ENCODE results near the gene PRMT3. TPM values are rescaled to one million over a fixed set of nuclear protein-coding genes. Genes with fewer than 3 reads are reported as not detected.

The PRMT3 gene
- total and polyA plus RNA-seq, 2 of the 4 experiments (the other 2 are of a cell fraction): 8.8 to 11.3 TPM

DNA sequence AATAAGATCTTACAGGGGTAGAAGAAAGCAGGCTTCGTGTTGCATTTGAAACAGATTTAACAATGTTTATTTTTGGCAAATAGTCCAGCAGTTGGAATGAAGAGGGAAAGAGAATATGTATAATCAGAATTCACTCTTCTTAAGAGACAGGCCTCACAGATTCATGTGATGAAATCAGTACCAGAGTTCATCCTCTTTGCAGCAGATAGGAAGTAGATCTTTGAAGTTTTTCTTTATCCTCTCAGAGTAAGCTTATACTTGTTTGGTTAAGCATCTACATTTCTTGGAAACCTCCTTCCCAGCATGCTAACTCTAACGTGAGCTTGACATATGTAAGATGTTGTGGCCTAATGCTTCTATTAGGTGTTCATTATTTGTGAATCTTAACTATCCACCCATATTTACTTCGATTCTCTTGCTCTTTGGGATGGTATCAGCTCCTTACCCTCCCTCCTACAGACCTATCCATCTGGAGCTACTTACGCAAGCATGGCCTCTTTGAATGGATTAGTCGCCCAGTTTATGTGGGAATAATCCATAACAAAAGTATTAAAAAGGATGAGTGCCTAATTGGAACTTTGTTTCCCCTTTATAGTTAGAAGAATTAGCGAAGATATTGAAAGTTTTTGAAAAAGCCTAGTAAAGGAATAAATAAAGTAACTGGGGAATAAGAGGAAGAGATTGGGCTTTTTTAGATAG, 80.1 kb downstream of the PRMT3 start:
- no peak overlapping the region for H3K14ac ChIP-seq (replicated peaks; ENCODE audit: low read depth, low read length)
- peaks cover 2% of the 10 kb centered on the region; the same call in 1 of the 2 replicates for H3K4me1 ChIP-seq (ENCODE audit: control insufficient read depth, insufficient read depth, low read length)
- no peak overlapping the region for H3K4ac ChIP-seq (ENCODE audit: low read depth, low read length)
- H4K91ac ChIP-seq (ENCODE audit: insufficient read depth, low read depth, low read length): no peak overlapping the region
- H3K9me3 ChIP-seq (ENCODE audit: control insufficient read depth, insufficient read depth, low read length): no peaks in the 10 kb centered on the region
- no peaks in the 10 kb centered on the region; a peak in 1 of 4 replicates for H3K79me1 ChIP-seq (ENCODE audit: low read depth in 1 of 2, low read length in 2 of 2)
- H3K18ac ChIP-seq (ENCODE audit: low read depth, low read length): no peak overlapping the region
- no peak overlapping the region for H3K4me3 ChIP-seq (ENCODE audit: insufficient read depth, low read depth, low read length)
- no peaks in the 10 kb centered on the region for H3K36me3 ChIP-seq (ENCODE audit: control insufficient read depth, insufficient read depth, low read length)
- H2AK9ac ChIP-seq (replicated peaks; ENCODE audit: low read depth, low read length, poor library complexity): no peak overlapping the region
- WGBS, 2 experiments (ENCODE audit: extremely low coverage in 2 of 2, insufficient read length in 1 of 2): 100% methylated on average over 1 of the region's 6 CpGs; no CpG with 5 or more reads in 1 of the 2 experiments
- TF ChIP-seq, protein P1, sequence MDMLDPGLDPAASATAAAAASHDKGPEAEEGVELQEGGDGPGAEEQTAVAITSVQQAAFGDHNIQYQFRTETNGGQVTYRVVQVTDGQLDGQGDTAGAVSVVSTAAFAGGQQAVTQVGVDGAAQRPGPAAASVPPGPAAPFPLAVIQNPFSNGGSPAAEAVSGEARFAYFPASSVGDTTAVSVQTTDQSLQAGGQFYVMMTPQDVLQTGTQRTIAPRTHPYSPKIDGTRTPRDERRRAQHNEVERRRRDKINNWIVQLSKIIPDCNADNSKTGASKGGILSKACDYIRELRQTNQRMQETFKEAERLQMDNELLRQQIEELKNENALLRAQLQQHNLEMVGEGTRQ (IDR thresholded peaks at IDR 0.05; ENCODE audit: low read depth, low read length): no peak
- TF ChIP-seq MAFK (IDR thresholded peaks at IDR 0.05; ENCODE audit: low read depth, low read length) (no peak), CEBPB (IDR thresholded peaks at IDR 0.05; ENCODE audit: low read depth, low read length) (no peak), BHLHE40 (IDR thresholded peaks at IDR 0.05; ENCODE audit: low read depth, low read length) (no peak), RFX5 (IDR thresholded peaks at IDR 0.05; ENCODE audit: low read depth, low read length) (no peak), FOS (IDR thresholded peaks at IDR 0.05; ENCODE audit: low read depth, low read length) (no peak), MXI1 (IDR thresholded peaks at IDR 0.05; ENCODE audit: borderline replicate concordance, low read depth, low read length) (no peak), CHD1 (IDR thresholded peaks at IDR 0.05; ENCODE audit: low read depth, low read length) (no peak), RAD21 (IDR thresholded peaks at IDR 0.05; ENCODE audit: low read length) (no peak), RCOR1 (IDR thresholded peaks at IDR 0.05; ENCODE audit: insufficient replicate concordance, low read length) (no peak)
- TF ChIP-seq, protein P2, sequence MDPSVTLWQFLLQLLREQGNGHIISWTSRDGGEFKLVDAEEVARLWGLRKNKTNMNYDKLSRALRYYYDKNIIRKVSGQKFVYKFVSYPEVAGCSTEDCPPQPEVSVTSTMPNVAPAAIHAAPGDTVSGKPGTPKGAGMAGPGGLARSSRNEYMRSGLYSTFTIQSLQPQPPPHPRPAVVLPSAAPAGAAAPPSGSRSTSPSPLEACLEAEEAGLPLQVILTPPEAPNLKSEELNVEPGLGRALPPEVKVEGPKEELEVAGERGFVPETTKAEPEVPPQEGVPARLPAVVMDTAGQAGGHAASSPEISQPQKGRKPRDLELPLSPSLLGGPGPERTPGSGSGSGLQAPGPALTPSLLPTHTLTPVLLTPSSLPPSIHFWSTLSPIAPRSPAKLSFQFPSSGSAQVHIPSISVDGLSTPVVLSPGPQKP (IDR thresholded peaks at IDR 0.05; ENCODE audit: borderline replicate concordance, low read depth, low read length): no peak
- TF ChIP-seq, protein P3, sequence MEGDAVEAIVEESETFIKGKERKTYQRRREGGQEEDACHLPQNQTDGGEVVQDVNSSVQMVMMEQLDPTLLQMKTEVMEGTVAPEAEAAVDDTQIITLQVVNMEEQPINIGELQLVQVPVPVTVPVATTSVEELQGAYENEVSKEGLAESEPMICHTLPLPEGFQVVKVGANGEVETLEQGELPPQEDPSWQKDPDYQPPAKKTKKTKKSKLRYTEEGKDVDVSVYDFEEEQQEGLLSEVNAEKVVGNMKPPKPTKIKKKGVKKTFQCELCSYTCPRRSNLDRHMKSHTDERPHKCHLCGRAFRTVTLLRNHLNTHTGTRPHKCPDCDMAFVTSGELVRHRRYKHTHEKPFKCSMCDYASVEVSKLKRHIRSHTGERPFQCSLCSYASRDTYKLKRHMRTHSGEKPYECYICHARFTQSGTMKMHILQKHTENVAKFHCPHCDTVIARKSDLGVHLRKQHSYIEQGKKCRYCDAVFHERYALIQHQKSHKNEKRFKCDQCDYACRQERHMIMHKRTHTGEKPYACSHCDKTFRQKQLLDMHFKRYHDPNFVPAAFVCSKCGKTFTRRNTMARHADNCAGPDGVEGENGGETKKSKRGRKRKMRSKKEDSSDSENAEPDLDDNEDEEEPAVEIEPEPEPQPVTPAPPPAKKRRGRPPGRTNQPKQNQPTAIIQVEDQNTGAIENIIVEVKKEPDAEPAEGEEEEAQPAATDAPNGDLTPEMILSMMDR (conservative IDR thresholded peaks at IDR 0.05; ENCODE audit: low read depth, low read length): no peak
- DNase-seq (peak; percentile 23), ATAC-seq (ENCODE audit: low read depth) (peak; percentile 80)
- no peak overlapping the region for H2AFZ ChIP-seq (replicated peaks; ENCODE audit: low read length, poor library complexity)
- peak overlapping the region; percentile 40; the same call in 1 of the 2 replicates for H3K4me2 ChIP-seq (ENCODE audit: low read depth, low read length)
- no peak overlapping the region for H4K8ac ChIP-seq (ENCODE audit: low read depth in 2 of 2, low read length in 2 of 2)
- in situ Hi-C loops (cut with MboI; ENCODE audit: low sequenced_read_pairs): no loop called here
- no TSS peak for BruUV-seq (replicated peaks)
- no peak overlapping the region for H3K56ac ChIP-seq (ENCODE audit: extremely low read depth, insufficient read depth, low read length)
- no peaks in the 10 kb centered on the region for H4K20me1 ChIP-seq (ENCODE audit: insufficient read depth, low read length)
- dilution Hi-C loops (cut with HindIII; ENCODE audit: low sequenced_read_pairs, unreplicated experiment): no loop called here
- H3K9me1 ChIP-seq (ENCODE audit: insufficient read depth, low read length): 0 out of 2 replicates have a peak, but pooled peaks cover 2% of the 10 kb centered on the region
- no peak overlapping the region for H2BK120ac ChIP-seq (ENCODE audit: low read depth, low read length)
- H2BK20ac ChIP-seq (ENCODE audit: low read depth, low read length): no peak overlapping the region
- POLR2A ChIA-PET (ENCODE audit: unreplicated experiment): no interaction called here
- intact Hi-C loops (cut with micrococcal nuclease): no loop called here
- H4K5ac ChIP-seq (ENCODE audit: low read depth, low read length): no peak overlapping the region
- H3K9ac ChIP-seq (ENCODE audit: low read depth, low read length): no peak overlapping the region
- CTCF ChIA-PET: no interaction called here
- H2AK5ac ChIP-seq (ENCODE audit: low read depth, low read length): no peak overlapping the region
- H2BK5ac ChIP-seq (ENCODE audit: low read depth, low read length, poor library complexity, severe bottlenecking): no peak overlapping the region
- no peak overlapping the region for H2BK15ac ChIP-seq (ENCODE audit: low read depth, low read length)
- H3K27ac ChIP-seq (ENCODE audit: insufficient read depth, low read length): peak overlapping the region; percentile 69; the same call in 1 of the 2 replicates
- H3K27me3 ChIP-seq (ENCODE audit: control insufficient read depth, insufficient read depth, low read length): no peaks in the 10 kb centered on the region
- H3K23ac ChIP-seq (ENCODE audit: low read depth, low read length): no peak overlapping the region
